ENCODE results near the gene QTRT2.

DNA sequence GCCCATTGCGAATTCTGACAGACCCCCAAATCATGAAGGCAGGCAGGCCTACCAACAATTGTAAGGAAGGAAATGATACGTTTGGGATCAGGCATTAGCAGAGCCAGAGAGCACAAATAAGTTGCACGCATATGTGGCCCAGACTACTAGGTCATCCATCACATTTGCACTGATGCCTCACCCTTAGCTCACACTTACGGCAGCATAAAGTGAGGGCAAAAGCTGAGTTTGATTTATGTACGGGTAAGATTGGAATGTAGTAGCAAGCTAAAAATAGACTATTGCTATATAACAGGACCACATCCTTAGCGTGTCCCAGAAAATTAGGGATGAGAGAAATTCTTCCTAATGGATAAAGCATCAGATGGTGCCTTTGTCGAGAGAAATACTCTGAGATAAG lies 58.6 kb downstream of the QTRT2 start:
- TF ChIP-seq CTCF (IDR thresholded peaks at IDR 0.05) = no peak
- no peak for TF ChIP-seq POLR2A (IDR thresholded peaks at IDR 0.05)

Measured in thyroid gland (tissue), 4 donors.